Neural cell (in vitro differentiated cells): ENCODE results near the gene FBRSL1.

ENCODE experiments used
- CTCF ChIP-seq: fragments of 450-650 bp; IDR thresholded peaks from 2 replicates; pipeline ENCODE4 v1.5.1; 2014; ENCODE audit warnings: antibody characterized with exemption, mild to moderate bottlenecking, moderate library complexity; ENCODE audit not compliant: poor library complexity, severe bottlenecking
- EZH2 ChIP-seq: fragments of 200-600, 300-800 bp; shearing (Covaris generic), sonication (generic); IDR thresholded peaks from 2 replicates; pipeline ENCODE4 v1.6.1; 2014; ENCODE audit warnings: antibody characterized with exemption, low read length, borderline replicate concordance, mild to moderate bottlenecking; ENCODE audit not compliant: insufficient read depth, poor library complexity, severe bottlenecking
- MXI1 ChIP-seq: fragments of 450-650 bp; conservative IDR thresholded peaks from 2 replicates; pipeline ENCODE4 v1.6.1; 2014; ENCODE audit warnings: antibody characterized with exemption, mild to moderate bottlenecking; ENCODE audit not compliant: poor library complexity, severe bottlenecking
- POLR2AphosphoS5 ChIP-seq: IDR thresholded peaks from 2 replicates; pipeline ENCODE4 v1.6.1; 2012
- RAD21 ChIP-seq: fragments of 450-650 bp; conservative IDR thresholded peaks from 2 replicates; pipeline ENCODE4 v1.6.1; 2014; ENCODE audit warnings: antibody characterized with exemption, mild to moderate bottlenecking, moderate library complexity
- TAF1 ChIP-seq: IDR thresholded peaks from 2 replicates; pipeline ENCODE4 v1.6.1; 2012; ENCODE audit warnings: low read depth

- TF ChIP-seq RAD21 (no peak), CTCF (no peak), EZH2 (no peak), POLR2AphosphoS5 (no peak), MXI1 (no peak), TAF1 (no peak)
Measured at GRCh38 chr12:132458846-132459641, 30.9 kb upstream of the FBRSL1 start.
